MCF 10A (cell line): ENCODE data around the gene HDGF. TPM values are rescaled to one million over a fixed set of nuclear protein-coding genes. Genes with fewer than 3 reads are reported as not detected.

Experiments
- Bru-seq: library from RNA; stranded (reverse); fragments of 400-500 nt; gene quantifications from one replicate; lab custom pipeline; 2021; lab: Mats Ljungman, UMichigan
- BruChase-seq, 2 experiments: library from RNA; stranded (reverse); fragments of 400-500 nt; gene quantifications; one replicate each; lab custom pipeline; 2021; lab: Mats Ljungman, UMichigan
- BruUV-seq: library from RNA; stranded (reverse); fragments of 400-500 nt; replicated peaks from 2 replicates; lab custom pipeline; 2021; lab: Mats Ljungman, UMichigan
- CTCF ChIA-PET: fragments of 300-600 bp; sonication (Branson Sonifier 250); formaldehyde crosslinking; extraction: SDS; loops from one replicate; lab custom pipeline; 2021; ENCODE audit warnings: antibody characterized with exemption, inconsistent platforms; lab: Yijun Ruan, JAX
- POLR2A ChIA-PET: fragments of 300-600, 350-650 bp; sonication (Branson Sonifier 250); formaldehyde crosslinking; extraction: SDS; loops from one replicate; lab custom pipeline; 2020; ENCODE audit warnings: antibody characterized with exemption, inconsistent platforms; lab: Yijun Ruan, JAX
- DNase-seq: peaks from one replicate; pipeline ENCODE4 v3.0.0-alpha.2; 2018; ENCODE audit not compliant: unreplicated experiment
- H3K27ac Mint-ChIP-seq: one replicate; pipeline ENCODE4 v1.8.0; 2022; ENCODE audit warnings: mild to moderate bottlenecking, low read depth, mixed read lengths; ENCODE audit not compliant: unreplicated experiment
- H3K27me3 Mint-ChIP-seq: one replicate; pipeline ENCODE4 v1.8.0; 2022; ENCODE audit warnings: mixed read lengths; ENCODE audit not compliant: insufficient read depth, unreplicated experiment
- H3K36me3 Mint-ChIP-seq: one replicate; pipeline ENCODE4 v1.8.0; 2022; ENCODE audit warnings: mild to moderate bottlenecking, moderate library complexity, mixed read lengths; ENCODE audit not compliant: insufficient read depth, unreplicated experiment
- H3K4me1 Mint-ChIP-seq: one replicate; pipeline ENCODE4 v1.8.0; 2022; ENCODE audit warnings: mixed read lengths; ENCODE audit not compliant: insufficient read depth, unreplicated experiment
- H3K4me3 Mint-ChIP-seq: one replicate; pipeline ENCODE4 v1.8.0; 2022; ENCODE audit warnings: mild to moderate bottlenecking, moderate library complexity, mixed read lengths; ENCODE audit not compliant: unreplicated experiment
- H3K9me3 Mint-ChIP-seq: one replicate; pipeline ENCODE4 v1.8.0; 2022; ENCODE audit warnings: mixed read lengths; ENCODE audit not compliant: unreplicated experiment
- intact Hi-C: fragments of 100-400 bp; cut with micrococcal nuclease; formaldehyde crosslinking; loops from 2 replicates; pipeline ENCODE4 v1.14.1; 2022
- long read RNA-seq: library from polyadenylated mRNA; stranded (forward); transcript quantifications from one replicate; pipeline ENCODE4 v2.0.0, GENCODE V29; 2022
- total RNA-seq: library from RNA; stranded (reverse); gene quantifications from 2 replicates; pipeline ENCODE4 v1.2.3, GENCODE V29; 2022
- TF ChIP-seq, protein P1 (sequence below): fragments of 200-600 bp; IDR thresholded peaks from one replicate; pipeline ENCODE4 v1.8.0; 2022; ENCODE audit warnings: antibody characterized with exemption, mild to moderate bottlenecking; ENCODE audit not compliant: unreplicated experiment

Gene HDGF
- total RNA-seq (679 and 707 TPM in 2 replicates), Bru-seq, nascent RNA (percentile 93 among the genes with signal in this experiment), BruChase-seq, experiment 1, labeled RNA remaining after a 6-hour chase (percentile 99 among the genes with signal in this experiment), BruChase-seq, experiment 2, labeled RNA remaining after a 2-hour chase (percentile 97 among the genes with signal in this experiment)
- long read RNA-seq, transcript HDGF-201 (6 exons, 2,380 nt), result major isoform, 327 of 437 reads
- long read RNA-seq, partial matches to known transcripts, result 17 of 437 reads
- long read RNA-seq, other reads (novel, unspliced or antisense), result 91 of 437 reads

DNA sequence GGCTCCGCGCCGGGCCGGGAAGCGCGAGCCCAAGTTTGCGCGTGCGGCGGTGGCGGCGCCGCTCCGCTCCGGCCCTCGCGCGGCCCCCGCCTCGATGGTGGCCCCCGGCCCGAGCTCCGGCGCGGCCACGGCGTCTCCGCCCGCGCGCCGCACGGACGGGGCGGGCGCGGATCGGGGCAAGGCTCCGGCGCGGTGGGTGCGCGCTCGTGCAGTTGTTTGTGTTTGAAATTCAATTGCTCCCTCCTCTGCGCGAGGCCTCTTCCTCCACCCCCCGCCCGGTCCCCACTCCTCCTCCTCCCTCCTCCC is at the start of gene HDGF:
Gene HDGF, minus strand, starts transcription at position 225 of the 306 bp plus-strand sequence. CDS start 246 bp downstream, outside the sequence.
- Mint-ChIP-seq H3K4me1 (peaks cover 42% of the 10 kb centered on the region), H3K36me3 (peaks cover 27% of the 10 kb centered on the region), H3K27me3 (no peaks in the 10 kb centered on the region), H3K9me3 (no peaks in the 10 kb centered on the region), H3K4me3 (peak within 1 kb of the TSS; percentile 79), H3K27ac (peak within 1 kb of the TSS; percentile 99)
- ChIA-PET POLR2A (interaction anchor here (0.7 to 10.7 kb wide), 15 partner anchors 10 to 469 kb away, joined by 3 to 299 read pairs (median 6); partner anchors contain the start of genes ISG20L2, MEF2D, METTL25B and MRPL24), CTCF (interaction anchor here (0.6 to 4.5 kb wide), 6 partner anchors 9 to 178 kb away, joined by 3 to 44 read pairs (median 8); partner anchors contain the start of genes ISG20L2, METTL25B and PRCC)
- TF ChIP-seq, protein P1, sequence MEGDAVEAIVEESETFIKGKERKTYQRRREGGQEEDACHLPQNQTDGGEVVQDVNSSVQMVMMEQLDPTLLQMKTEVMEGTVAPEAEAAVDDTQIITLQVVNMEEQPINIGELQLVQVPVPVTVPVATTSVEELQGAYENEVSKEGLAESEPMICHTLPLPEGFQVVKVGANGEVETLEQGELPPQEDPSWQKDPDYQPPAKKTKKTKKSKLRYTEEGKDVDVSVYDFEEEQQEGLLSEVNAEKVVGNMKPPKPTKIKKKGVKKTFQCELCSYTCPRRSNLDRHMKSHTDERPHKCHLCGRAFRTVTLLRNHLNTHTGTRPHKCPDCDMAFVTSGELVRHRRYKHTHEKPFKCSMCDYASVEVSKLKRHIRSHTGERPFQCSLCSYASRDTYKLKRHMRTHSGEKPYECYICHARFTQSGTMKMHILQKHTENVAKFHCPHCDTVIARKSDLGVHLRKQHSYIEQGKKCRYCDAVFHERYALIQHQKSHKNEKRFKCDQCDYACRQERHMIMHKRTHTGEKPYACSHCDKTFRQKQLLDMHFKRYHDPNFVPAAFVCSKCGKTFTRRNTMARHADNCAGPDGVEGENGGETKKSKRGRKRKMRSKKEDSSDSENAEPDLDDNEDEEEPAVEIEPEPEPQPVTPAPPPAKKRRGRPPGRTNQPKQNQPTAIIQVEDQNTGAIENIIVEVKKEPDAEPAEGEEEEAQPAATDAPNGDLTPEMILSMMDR, result no peak
- no TSS peak for BruUV-seq
- intact Hi-C loops, result loop anchor here (1.0 kb wide), 1 partner anchor 25 kb away; no protein-coding TSS in a partner anchor
- DNase-seq, result no peak

DNA sequence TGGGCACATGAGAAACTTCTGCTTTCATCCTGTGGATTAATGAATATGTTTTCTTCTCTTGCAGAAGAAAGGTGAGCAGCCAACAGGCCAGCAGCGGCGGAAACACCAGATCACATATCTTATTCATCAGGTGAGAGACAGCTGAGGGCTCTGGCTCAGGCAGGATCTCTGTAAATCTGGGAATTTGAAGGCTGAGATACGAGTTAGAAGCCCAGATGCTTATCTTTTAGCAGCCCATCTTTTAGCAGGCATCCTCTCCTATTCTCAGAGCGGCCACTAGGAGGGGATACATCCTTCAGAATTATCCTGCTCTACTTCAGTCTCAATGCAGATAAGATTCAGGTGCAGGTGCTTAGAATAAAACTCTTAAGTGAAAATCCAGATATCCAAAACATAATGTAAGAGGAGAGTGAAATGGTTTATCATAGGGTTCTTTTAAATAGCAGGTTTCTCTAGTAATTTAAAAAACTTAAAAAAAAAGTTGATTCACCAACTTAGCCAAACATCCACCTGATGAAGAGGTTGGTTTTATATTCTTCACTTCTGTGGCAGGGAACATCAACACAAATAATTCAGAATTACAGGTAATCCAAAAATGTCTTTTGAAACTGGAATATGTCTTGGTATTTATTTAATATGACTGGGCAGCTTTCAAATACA is 45.9 kb upstream of the HDGF start:
- POLR2A ChIA-PET, result interaction anchor here (0.6 to 1.6 kb wide), 3 partner anchors 9 to 46 kb away, joined by 3 to 7 read pairs (median 3); partner anchors contain the start of gene HDGF
- DNase-seq, result peak; percentile 82
- Mint-ChIP-seq H3K4me3 (no peak overlapping the region), H3K9me3 (no peaks in the 10 kb centered on the region), H3K27ac (no peak overlapping the region), H3K4me1 (no peaks in the 10 kb centered on the region), H3K36me3 (peaks cover 98% of the 10 kb centered on the region), H3K27me3 (no peaks in the 10 kb centered on the region)
- intact Hi-C loops, result loop anchor here (1.0 to 2.0 kb wide), 4 partner anchors 63 to 131 kb away; partner anchors contain the start of gene NTRK1
- TF ChIP-seq, protein P1, result peak; percentile 93
- BruUV-seq, result no TSS peak
- CTCF ChIA-PET, result interaction anchor here (0.5 to 15.6 kb wide), 37 partner anchors 8 to 194 kb away, joined by 3 to 237 read pairs (median 5); partner anchors contain the start of genes INSRR, LRRC71, METTL25B and NTRK1

DNA sequence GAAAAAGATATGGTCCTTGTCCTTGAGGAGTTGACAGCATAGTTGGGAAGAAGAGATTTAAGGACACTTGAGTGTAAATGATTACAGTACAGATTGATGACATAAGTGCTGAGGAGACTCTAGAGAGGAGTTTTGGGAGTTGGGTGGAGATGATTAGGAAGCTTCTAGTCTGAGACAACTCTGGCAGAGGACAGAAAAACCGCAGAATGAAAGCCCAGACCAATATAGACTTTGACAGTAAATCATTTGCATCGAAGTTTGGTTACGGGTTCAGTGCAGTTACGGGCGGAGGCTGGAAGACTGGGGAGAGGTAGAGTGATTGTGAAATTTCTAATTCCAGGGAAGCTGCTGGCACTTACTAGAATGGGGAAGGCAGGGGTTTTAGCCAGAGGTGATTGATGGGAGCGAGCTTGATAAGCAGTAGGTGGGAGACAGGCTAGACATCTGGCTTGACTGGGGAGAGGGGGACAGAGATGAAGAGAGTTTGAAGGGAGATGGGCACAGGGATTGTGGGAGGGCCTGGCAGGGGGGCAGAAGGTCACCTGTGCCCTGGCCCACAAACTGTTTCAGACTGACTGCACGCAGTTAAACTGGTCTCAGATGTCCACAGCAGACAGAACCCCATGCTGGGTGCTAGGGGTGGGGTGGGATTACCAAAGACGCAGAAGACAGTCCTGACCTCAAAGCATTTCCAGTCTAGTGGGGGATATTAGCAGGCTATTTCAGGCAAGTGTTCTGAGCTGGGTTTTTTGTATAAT is 45.0 kb upstream of the HDGF start:
- no peak for DNase-seq
- BruUV-seq, result no TSS peak
- POLR2A ChIA-PET, result interaction anchor here (0.6 to 1.6 kb wide), 3 partner anchors 20 to 93 kb away, joined by 3 to 4 read pairs (median 3); no protein-coding TSS in a partner anchor
- intact Hi-C loops, result loop anchor here (1.0 to 2.0 kb wide), 4 partner anchors 64 to 132 kb away; partner anchors contain the start of gene NTRK1
- Mint-ChIP-seq H3K27ac (no peak overlapping the region), H3K36me3 (peaks cover 98% of the 10 kb centered on the region), H3K27me3 (no peaks in the 10 kb centered on the region), H3K4me3 (no peak overlapping the region), H3K4me1 (no peaks in the 10 kb centered on the region), H3K9me3 (no peaks in the 10 kb centered on the region)
- TF ChIP-seq, protein P1, result no peak
- CTCF ChIA-PET, result interaction anchor here (0.6 to 15.6 kb wide), 42 partner anchors 7 to 293 kb away, joined by 3 to 237 read pairs (median 4); partner anchors contain the start of genes INSRR, LRRC71, METTL25B and NTRK1
